ENCODE results near the gene COX7A2L. TPM values are rescaled to one million over a fixed set of nuclear protein-coding genes. Genes with fewer than 3 reads are reported as not detected.

COX7A2L gene
- total RNA-seq, 1 donor = 237 TPM

DNA sequence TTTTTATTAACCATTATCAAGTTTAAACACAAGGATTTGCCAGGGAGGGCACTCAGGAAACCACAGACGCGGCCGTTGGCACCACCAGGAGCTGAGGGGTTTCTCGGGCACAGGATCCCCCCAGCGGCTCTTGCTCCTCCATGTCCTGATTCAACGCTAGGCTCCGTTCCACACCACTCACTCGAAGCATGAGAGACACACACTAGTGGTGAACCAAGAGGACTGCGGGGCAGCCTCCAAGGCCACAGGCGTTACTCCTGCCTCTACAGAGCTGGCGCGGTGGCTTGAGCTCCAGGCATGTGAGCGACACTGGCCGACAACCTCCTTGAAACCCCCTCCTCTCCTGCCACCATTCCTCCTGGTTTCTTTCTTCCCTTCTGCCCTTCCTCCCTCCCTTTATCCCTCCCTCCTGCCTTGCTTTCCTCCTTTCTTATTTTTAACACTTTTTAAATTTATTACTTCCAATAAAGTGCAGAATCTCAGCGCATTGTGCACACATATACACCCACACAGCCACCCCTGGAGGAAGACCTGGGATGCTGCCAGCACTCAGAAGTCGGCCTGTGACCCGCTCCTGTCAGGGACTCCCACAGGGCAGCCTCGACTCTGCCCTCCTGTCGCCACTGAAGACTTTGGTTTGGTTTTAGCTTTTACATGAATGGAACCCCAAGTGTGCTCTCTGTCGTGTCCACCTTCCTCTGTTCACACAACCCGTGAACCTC, 21.7 kb downstream of the COX7A2L start:
- TF ChIP-seq, protein P1, sequence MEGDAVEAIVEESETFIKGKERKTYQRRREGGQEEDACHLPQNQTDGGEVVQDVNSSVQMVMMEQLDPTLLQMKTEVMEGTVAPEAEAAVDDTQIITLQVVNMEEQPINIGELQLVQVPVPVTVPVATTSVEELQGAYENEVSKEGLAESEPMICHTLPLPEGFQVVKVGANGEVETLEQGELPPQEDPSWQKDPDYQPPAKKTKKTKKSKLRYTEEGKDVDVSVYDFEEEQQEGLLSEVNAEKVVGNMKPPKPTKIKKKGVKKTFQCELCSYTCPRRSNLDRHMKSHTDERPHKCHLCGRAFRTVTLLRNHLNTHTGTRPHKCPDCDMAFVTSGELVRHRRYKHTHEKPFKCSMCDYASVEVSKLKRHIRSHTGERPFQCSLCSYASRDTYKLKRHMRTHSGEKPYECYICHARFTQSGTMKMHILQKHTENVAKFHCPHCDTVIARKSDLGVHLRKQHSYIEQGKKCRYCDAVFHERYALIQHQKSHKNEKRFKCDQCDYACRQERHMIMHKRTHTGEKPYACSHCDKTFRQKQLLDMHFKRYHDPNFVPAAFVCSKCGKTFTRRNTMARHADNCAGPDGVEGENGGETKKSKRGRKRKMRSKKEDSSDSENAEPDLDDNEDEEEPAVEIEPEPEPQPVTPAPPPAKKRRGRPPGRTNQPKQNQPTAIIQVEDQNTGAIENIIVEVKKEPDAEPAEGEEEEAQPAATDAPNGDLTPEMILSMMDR (IDR thresholded peaks at IDR 0.05; ENCODE audit: extremely low read depth, low read depth, low read length) = no peak
- Histone ChIP-seq H3K27me3 (ENCODE audit: insufficient read depth, low read length) (no peaks in the 10 kb centered on the region), H3K4me1 (ENCODE audit: insufficient read depth, low read length) (peaks cover 19% of the 10 kb centered on the region), H3K4me2 (ENCODE audit: insufficient read depth, low read length) (no peak overlapping the region), H3K79me2 (ENCODE audit: insufficient read depth, low read length) (peaks cover 65% of the 10 kb centered on the region), H3K9me3 (ENCODE audit: low read depth, low read length) (no peaks in the 10 kb centered on the region), H4K20me1 (ENCODE audit: insufficient read depth, low read length) (peaks cover 5% of the 10 kb centered on the region), H3K36me3 (ENCODE audit: insufficient read depth, low read length) (peaks cover 36% of the 10 kb centered on the region), H3K27ac (ENCODE audit: low read depth, low read length) (no peak overlapping the region), H2AFZ (ENCODE audit: low read length) (no peak overlapping the region), H3K4me3 (ENCODE audit: insufficient read depth, low read length) (no peak overlapping the region)
- no peak for DNase-seq (ENCODE audit: insufficient read length, low spot score, missing footprints)

DNA sequence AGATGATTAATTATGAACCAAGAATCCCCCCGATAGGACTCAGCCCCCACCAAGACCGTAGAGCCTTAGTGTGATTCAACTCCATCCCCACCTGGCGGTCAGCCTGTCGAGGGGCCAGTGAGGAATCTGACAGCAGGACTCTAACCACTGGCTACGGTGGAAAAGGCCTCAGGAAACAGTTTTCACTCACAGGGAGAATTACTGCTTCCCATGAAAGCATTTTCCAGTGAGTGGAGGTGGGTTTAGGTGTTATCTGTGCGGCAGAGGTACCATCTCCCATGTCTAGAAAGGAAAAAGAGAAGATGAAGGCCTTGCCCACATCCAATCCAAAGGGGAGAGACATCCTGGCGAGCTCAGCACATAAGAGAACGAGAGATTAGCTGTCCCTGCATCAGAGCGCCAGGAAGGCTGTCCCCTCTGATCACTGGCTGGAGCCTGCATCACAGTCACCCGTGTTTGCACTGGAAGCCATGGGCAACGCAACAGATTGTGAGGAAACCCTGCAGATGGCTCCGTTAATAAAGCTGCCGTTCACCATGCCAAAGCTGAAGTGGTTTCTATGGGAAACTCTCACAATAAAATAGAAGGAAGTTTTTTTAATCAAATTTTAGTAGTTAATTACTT, 22.3 kb downstream of the COX7A2L start:
- peaks cover 64% of the 10 kb centered on the region for H3K79me2 ChIP-seq (ENCODE audit: insufficient read depth, low read length)

DNA sequence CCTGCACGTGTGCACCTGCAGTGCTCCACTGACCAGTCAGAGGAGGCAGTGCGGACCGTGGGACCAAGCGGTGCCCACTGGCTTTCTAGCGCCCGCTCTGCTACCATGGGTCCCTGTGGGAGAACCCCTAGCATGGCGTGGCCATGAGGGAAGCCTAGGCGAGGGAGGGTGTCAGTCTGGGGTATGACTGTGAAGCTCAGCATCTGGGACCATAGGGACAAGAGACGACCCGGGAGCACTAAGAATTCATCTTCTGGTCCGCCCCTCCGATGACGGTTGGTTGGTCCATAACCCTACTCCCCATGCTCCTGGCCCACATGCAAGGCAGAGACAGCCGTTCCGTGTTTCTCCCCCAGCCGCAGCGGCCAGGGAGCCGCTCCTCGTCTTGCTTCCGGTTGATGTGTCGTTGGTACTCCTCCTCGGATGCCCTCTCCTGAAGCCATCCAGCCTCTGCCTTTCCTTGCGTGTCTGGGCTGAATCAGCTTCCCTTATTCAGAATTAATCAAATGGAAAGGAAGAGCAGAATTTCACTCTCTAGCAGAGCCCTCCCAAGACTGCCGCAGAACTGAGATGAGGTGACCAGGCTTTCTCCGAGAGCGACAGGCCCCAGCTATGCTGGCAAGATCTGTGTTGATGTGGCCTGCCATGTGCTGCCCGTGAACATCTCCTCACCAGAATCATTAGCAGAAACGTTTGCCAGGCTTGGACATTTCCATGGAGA, 23.0 kb downstream of the COX7A2L start:
- Histone ChIP-seq H3K4me3 (ENCODE audit: insufficient read depth, low read length) (no peak overlapping the region), H3K9me3 (ENCODE audit: low read depth, low read length) (no peaks in the 10 kb centered on the region), H3K36me3 (ENCODE audit: insufficient read depth, low read length) (peaks cover 48% of the 10 kb centered on the region), H4K20me1 (ENCODE audit: insufficient read depth, low read length) (peaks cover 3% of the 10 kb centered on the region), H3K4me1 (ENCODE audit: insufficient read depth, low read length) (peaks cover 17% of the 10 kb centered on the region), H3K79me2 (ENCODE audit: insufficient read depth, low read length) (peaks cover 57% of the 10 kb centered on the region), H3K4me2 (ENCODE audit: insufficient read depth, low read length) (no peak overlapping the region), H2AFZ (ENCODE audit: low read length) (no peak overlapping the region), H3K27me3 (ENCODE audit: insufficient read depth, low read length) (no peaks in the 10 kb centered on the region), H3K27ac (ENCODE audit: low read depth, low read length) (no peak overlapping the region)
- TF ChIP-seq, protein P1 (IDR thresholded peaks at IDR 0.05; ENCODE audit: extremely low read depth, low read depth, low read length) = no peak
- no peak for DNase-seq (ENCODE audit: insufficient read length, low spot score, missing footprints)

More for the DNA sequence above, 22.3 kb downstream of the COX7A2L start:
- Histone ChIP-seq H3K4me2 (ENCODE audit: insufficient read depth, low read length) (no peak overlapping the region), H3K9me3 (ENCODE audit: low read depth, low read length) (no peaks in the 10 kb centered on the region), H3K27ac (ENCODE audit: low read depth, low read length) (no peak overlapping the region), H3K4me3 (ENCODE audit: insufficient read depth, low read length) (no peak overlapping the region), H3K36me3 (ENCODE audit: insufficient read depth, low read length) (peaks cover 41% of the 10 kb centered on the region), H3K4me1 (ENCODE audit: insufficient read depth, low read length) (peaks cover 19% of the 10 kb centered on the region), H2AFZ (ENCODE audit: low read length) (no peak overlapping the region), H4K20me1 (ENCODE audit: insufficient read depth, low read length) (peaks cover 5% of the 10 kb centered on the region), H3K27me3 (ENCODE audit: insufficient read depth, low read length) (no peaks in the 10 kb centered on the region)
- TF ChIP-seq, protein P1 (IDR thresholded peaks at IDR 0.05; ENCODE audit: extremely low read depth, low read depth, low read length) = no peak
- no peak for DNase-seq (ENCODE audit: insufficient read length, low spot score, missing footprints)

DNA sequence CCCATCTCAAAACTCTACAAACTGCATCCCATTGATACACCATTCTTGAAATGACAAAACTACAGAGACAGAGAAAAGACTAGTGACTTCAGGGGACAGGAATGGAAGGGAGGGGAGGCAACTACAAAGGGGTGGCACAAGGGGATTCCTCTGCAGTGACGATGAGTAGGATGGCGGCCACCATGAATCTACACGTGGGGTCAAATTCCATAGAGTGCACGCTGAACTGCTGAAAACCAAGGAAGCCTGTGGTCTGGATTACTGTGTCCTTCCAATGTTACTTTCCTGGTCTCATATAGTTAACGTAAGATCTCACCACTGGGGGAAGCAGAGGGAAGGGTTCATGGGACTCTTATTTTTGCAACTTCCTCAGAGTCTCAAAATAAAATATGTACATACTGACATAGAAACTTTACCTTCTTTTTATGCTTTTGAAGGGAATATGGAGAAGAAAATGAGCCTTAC, 23.6 kb downstream of the COX7A2L start:
- Histone ChIP-seq H3K4me2 (ENCODE audit: insufficient read depth, low read length) (no peak overlapping the region), H3K9me3 (ENCODE audit: low read depth, low read length) (no peaks in the 10 kb centered on the region), H3K79me2 (ENCODE audit: insufficient read depth, low read length) (peaks cover 53% of the 10 kb centered on the region), H3K27me3 (ENCODE audit: insufficient read depth, low read length) (no peaks in the 10 kb centered on the region), H3K4me3 (ENCODE audit: insufficient read depth, low read length) (no peak overlapping the region), H3K27ac (ENCODE audit: low read depth, low read length) (no peak overlapping the region), H3K4me1 (ENCODE audit: insufficient read depth, low read length) (peaks cover 11% of the 10 kb centered on the region), H3K36me3 (ENCODE audit: insufficient read depth, low read length) (peaks cover 54% of the 10 kb centered on the region), H2AFZ (ENCODE audit: low read length) (no peak overlapping the region), H4K20me1 (ENCODE audit: insufficient read depth, low read length) (no peaks in the 10 kb centered on the region)
- TF ChIP-seq, protein P1 (IDR thresholded peaks at IDR 0.05; ENCODE audit: extremely low read depth, low read depth, low read length) = no peak
- DNase-seq (ENCODE audit: insufficient read length, low spot score, missing footprints) = no peak
